CD4-positive, alpha-beta T cell treated with Interleukin-2 at 100 ng/mL for 4 hours (primary cell): ENCODE data around the gene CHI3L1.

ENCODE experiments used
- DNase-seq: peaks from one replicate; pipeline ENCODE4 v3.0.0-alpha.2; 2020; ENCODE audit warnings: low spot score

The CHI3L1 gene

DNA sequence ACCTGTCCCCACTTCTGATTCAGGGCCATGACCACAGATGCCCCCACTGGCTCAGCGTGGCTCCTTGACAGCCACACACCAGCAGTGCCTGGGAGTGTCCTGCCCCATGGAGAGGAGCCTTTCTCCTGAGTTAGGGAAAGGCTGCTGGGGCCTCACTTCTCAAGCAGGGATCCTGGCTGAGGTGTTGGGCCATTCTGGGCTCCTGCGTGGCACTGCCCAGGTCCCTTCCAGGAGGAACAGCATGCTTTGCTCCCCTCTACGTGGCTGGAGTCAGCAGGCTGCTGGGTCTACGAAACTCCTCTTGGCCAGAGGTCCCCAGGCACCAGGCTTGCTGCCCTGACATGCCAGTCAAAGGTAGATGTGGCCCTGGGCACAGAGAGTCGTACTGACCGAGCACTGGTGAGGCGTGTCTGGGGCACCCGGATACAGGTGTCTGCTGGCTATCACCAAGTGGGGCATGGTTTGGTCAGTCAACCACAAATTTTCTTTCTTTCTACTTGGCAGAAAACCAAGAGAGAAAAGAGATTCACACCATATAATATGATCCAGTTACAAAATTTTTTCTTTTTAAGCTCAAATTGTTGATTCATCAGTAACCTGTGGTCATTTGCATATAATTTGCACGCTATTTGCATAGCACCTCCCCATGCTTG is 54.8 kb downstream of the CHI3L1 start:
- no peak for DNase-seq

GRCh38 chr1:203130358-203130985 is 56.0 kb downstream of the CHI3L1 start:
- no peak for DNase-seq

GRCh38 chr1:203129501-203130231 is 56.8 kb downstream of the CHI3L1 start:
- no peak for DNase-seq
